SK-N-SH (cell line): ENCODE measurements around the gene PRKN. TPM values are rescaled to one million over a fixed set of nuclear protein-coding genes. Genes with fewer than 3 reads are reported as not detected.

Source experiments
- CTCF ChIA-PET: fragments of 300-600, 350-600 bp; formaldehyde crosslinking; extraction: SDS; loops from one replicate; lab custom pipeline; 2021; lab: Yijun Ruan, JAX
- POLR2A ChIA-PET: fragments of 350-600 bp; sonication (Branson Sonifier 250); formaldehyde crosslinking; extraction: SDS; loops from one replicate; lab custom pipeline; 2020; ENCODE audit warnings: antibody characterized with exemption, inconsistent platforms; lab: Yijun Ruan, JAX
- DNase-seq: peaks from one replicate; pipeline ENCODE4 v3.0.0; 2012
- H2AFZ ChIP-seq: fragments of 200-600 bp; sonication (generic); 2 replicates; pipeline ENCODE4 v1.8.1; 2016; ENCODE audit warnings: antibody characterized with exemption, mild to moderate bottlenecking, low read depth
- H3F3A ChIP-seq: fragments of 200-600 bp; sonication (generic); replicated peaks from 2 replicates; pipeline ENCODE3; 2016; ENCODE audit warnings: antibody characterized with exemption, mild to moderate bottlenecking; ENCODE audit not compliant: insufficient read depth
- H3K27ac ChIP-seq, 2 experiments: fragments of 200-500 bp in 1 of 2; fragments of 200-600 bp in 1 of 2; sonication (Bioruptor generic) in 1 of 2; sonication (generic), shearing (Covaris generic) in 1 of 2; 2 replicates each; pipeline versions ENCODE4 v1.5.1 to v1.6.1; 2014 to 2016; ENCODE audit warnings: low read depth in 2 of 2, inconsistent platforms in 1 of 2, low read length in 1 of 2, mild to moderate bottlenecking in 1 of 2, mixed read lengths in 1 of 2
- H3K27me3 ChIP-seq: fragments of 200-600 bp; sonication (generic), shearing (Covaris generic); 2 replicates; pipeline ENCODE4 v1.6.1; 2016; ENCODE audit warnings: mixed run types; ENCODE audit not compliant: insufficient read depth
- H3K36me3 ChIP-seq, 2 experiments: fragments of 200-500 bp in 1 of 2; fragments of 200-600 bp in 1 of 2; sonication (Bioruptor generic) in 1 of 2; sonication (generic) in 1 of 2; replicated peaks in 1 of 2; 2 replicates each; pipeline versions ENCODE3 to v1.5.1; 2014 to 2016; ENCODE audit warnings: low read length in 1 of 2, mild to moderate bottlenecking in 1 of 2; ENCODE audit not compliant: insufficient read depth in 2 of 2, control insufficient read depth in 1 of 2
- H3K4me1 ChIP-seq, 2 experiments: fragments of 200-500 bp in 1 of 2; fragments of 200-600 bp in 1 of 2; sonication (Bioruptor generic) in 1 of 2; sonication (generic), shearing (Covaris generic) in 1 of 2; 2 replicates each; pipeline versions ENCODE4 v1.5.1 to v1.6.1; 2014 to 2016; ENCODE audit warnings: low read depth in 1 of 2, low read length in 1 of 2, mixed run types in 1 of 2; ENCODE audit not compliant: insufficient read depth in 2 of 2, control insufficient read depth in 1 of 2
- H3K4me2 ChIP-seq: fragments of 200-600 bp; sonication (generic), shearing (Covaris generic); 2 replicates; pipeline ENCODE4 v1.6.1; 2017; ENCODE audit warnings: mixed run types
- H3K4me3 ChIP-seq, 2 experiments: fragments of 200-500 bp in 1 of 2; fragments of 200-600 bp in 1 of 2; sonication (Bioruptor generic) in 1 of 2; sonication (generic), shearing (Covaris generic) in 1 of 2; 2 replicates each; pipeline versions ENCODE4 v1.5.1 to v1.8.1; 2014 to 2016; ENCODE audit warnings: low read depth in 2 of 2, inconsistent platforms in 1 of 2, low read length in 1 of 2, mild to moderate bottlenecking in 1 of 2, mixed read lengths in 1 of 2, moderate library complexity in 1 of 2
- H3K79me2 ChIP-seq: fragments of 200-600 bp; sonication (generic); 2 replicates; pipeline ENCODE4 v1.8.1; 2017; ENCODE audit warnings: mild to moderate bottlenecking; ENCODE audit not compliant: insufficient read depth
- H3K9ac ChIP-seq: fragments of 200-600 bp; sonication (generic); 2 replicates; pipeline ENCODE4 v1.6.1; 2017; ENCODE audit warnings: mixed run types
- H3K9me2 ChIP-seq: fragments of 200-600 bp; sonication (generic); 2 replicates; pipeline ENCODE4 v1.6.1; 2017; ENCODE audit warnings: mixed run types
- H3K9me3 ChIP-seq: fragments of 200-600 bp; sonication (generic); 2 replicates; pipeline ENCODE4 v1.6.1; 2017; ENCODE audit warnings: mixed run types, mild to moderate bottlenecking, moderate library complexity
- H4K20me1 ChIP-seq: fragments of 200-600 bp; sonication (generic); 2 replicates; pipeline ENCODE4 v1.6.1; 2017; ENCODE audit warnings: mild to moderate bottlenecking, mixed run types; ENCODE audit not compliant: insufficient read depth
- EZH2phosphoT487 ChIP-seq: fragments of 200-600 bp; sonication (generic); IDR thresholded peaks from 2 replicates; pipeline ENCODE4 v1.6.1; 2017; ENCODE audit warnings: low read depth, mixed run types, mild to moderate bottlenecking, antibody characterized with exemption, moderate library complexity, borderline replicate concordance
- FOXM1 ChIP-seq: IDR thresholded peaks from 2 replicates; pipeline ENCODE4 v1.4.0; 2012; ENCODE audit warnings: low read depth, mild to moderate bottlenecking
- GATA2 ChIP-seq: sonication (generic); formaldehyde crosslinking; IDR thresholded peaks from 2 replicates; pipeline ENCODE4 v1.5.0; 2020; ENCODE audit warnings: mild to moderate bottlenecking, missing genetic modification reagents
- MXI1 ChIP-seq: IDR thresholded peaks from 2 replicates; pipeline ENCODE4 v1.6.1; 2012; ENCODE audit warnings: mild to moderate bottlenecking, low read depth, low read length, improper control_type of control experiment
- POLR2AphosphoS5 ChIP-seq: IDR thresholded peaks from 2 replicates; pipeline ENCODE4 v1.6.1; 2012; ENCODE audit warnings: low read depth, low read length
- RAD21 ChIP-seq: IDR thresholded peaks from 2 replicates; pipeline ENCODE4 v1.6.1; 2012; ENCODE audit warnings: mild to moderate bottlenecking, low read length
- SIN3A ChIP-seq: IDR thresholded peaks from 2 replicates; pipeline ENCODE4 v1.6.1; 2012; ENCODE audit warnings: low read depth, mild to moderate bottlenecking, low read length, moderate library complexity, borderline replicate concordance
- SMC3 ChIP-seq: IDR thresholded peaks from 2 replicates; pipeline ENCODE4 v1.6.1; 2012; ENCODE audit warnings: low read depth, low read length, improper control_type of control experiment
- WGBS: methylation state at CpG from one replicate; pipeline ENCODE4 v1.1.6; 2017; ENCODE audit warnings: low lambda C conversion rate; 5-methylcytosine and 5-hydroxymethylcytosine counted together
- polyA plus RNA-seq, 3 experiments: library from polyadenylated mRNA; depleted of rRNA; stranded (reverse); fragments of >200 nt; gene quantifications; 2 replicates each; pipeline ENCODE4 v1.2.3, GENCODE V29; 2012
- TF ChIP-seq, protein P1 (sequence below): IDR thresholded peaks from 2 replicates; pipeline ENCODE4 v1.4.0; 2012; ENCODE audit warnings: low read depth, borderline replicate concordance
- TF ChIP-seq, protein P2 (sequence below): fragments of 150-350 bp; IDR thresholded peaks from 2 replicates; pipeline ENCODE4 v1.6.1; 2016; ENCODE audit warnings: mild to moderate bottlenecking, low read depth, low read length
- TF ChIP-seq, protein P3 (sequence below): IDR thresholded peaks from 2 replicates; pipeline ENCODE4 v1.6.1; 2012; ENCODE audit warnings: mild to moderate bottlenecking, low read depth, low read length, moderate library complexity
- TF ChIP-seq, protein P4 (sequence below): fragments of 200-600 bp; sonication (generic); IDR thresholded peaks from 2 replicates; pipeline ENCODE4 v1.6.1; 2017; ENCODE audit warnings: antibody characterized with exemption, mild to moderate bottlenecking, moderate library complexity

The PRKN gene
- polyA plus RNA-seq, 1 of the 3 experiments (the other 2 are of a cell fraction): 0.76 TPM

DNA sequence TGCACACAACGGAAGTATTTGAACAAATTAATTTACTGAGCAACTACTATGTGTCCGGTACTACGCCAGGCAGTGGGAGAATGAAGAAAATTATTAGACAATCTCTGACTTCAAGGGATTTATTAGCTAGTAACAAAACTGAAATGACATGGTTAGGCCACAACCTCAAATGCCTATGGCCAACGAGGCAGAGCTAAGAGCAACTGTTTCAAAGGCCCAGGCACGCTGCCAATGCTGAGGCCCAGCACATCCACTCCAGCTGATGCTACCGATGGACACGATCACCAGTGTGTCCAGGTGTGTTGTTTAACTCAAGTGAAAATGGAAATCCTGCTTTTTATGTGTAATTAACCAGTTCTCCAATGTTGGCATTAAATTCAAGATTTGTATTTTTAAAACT, 420.9 kb downstream of the PRKN start:
- no peaks in the 10 kb centered on the region for H3F3A ChIP-seq
- H3K4me2 ChIP-seq: no peak overlapping the region
- no peaks in the 10 kb centered on the region for H3K9me2 ChIP-seq
- TF ChIP-seq, protein P1, sequence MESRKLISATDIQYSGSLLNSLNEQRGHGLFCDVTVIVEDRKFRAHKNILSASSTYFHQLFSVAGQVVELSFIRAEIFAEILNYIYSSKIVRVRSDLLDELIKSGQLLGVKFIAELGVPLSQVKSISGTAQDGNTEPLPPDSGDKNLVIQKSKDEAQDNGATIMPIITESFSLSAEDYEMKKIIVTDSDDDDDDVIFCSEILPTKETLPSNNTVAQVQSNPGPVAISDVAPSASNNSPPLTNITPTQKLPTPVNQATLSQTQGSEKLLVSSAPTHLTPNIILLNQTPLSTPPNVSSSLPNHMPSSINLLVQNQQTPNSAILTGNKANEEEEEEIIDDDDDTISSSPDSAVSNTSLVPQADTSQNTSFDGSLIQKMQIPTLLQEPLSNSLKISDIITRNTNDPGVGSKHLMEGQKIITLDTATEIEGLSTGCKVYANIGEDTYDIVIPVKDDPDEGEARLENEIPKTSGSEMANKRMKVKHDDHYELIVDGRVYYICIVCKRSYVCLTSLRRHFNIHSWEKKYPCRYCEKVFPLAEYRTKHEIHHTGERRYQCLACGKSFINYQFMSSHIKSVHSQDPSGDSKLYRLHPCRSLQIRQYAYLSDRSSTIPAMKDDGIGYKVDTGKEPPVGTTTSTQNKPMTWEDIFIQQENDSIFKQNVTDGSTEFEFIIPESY: no peak
- TF ChIP-seq SIN3A: no peak
- TF ChIP-seq SMC3: no peak
- TF ChIP-seq, protein P2, sequence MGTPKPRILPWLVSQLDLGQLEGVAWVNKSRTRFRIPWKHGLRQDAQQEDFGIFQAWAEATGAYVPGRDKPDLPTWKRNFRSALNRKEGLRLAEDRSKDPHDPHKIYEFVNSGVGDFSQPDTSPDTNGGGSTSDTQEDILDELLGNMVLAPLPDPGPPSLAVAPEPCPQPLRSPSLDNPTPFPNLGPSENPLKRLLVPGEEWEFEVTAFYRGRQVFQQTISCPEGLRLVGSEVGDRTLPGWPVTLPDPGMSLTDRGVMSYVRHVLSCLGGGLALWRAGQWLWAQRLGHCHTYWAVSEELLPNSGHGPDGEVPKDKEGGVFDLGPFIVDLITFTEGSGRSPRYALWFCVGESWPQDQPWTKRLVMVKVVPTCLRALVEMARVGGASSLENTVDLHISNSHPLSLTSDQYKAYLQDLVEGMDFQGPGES: no peak
- TF ChIP-seq, protein P3, sequence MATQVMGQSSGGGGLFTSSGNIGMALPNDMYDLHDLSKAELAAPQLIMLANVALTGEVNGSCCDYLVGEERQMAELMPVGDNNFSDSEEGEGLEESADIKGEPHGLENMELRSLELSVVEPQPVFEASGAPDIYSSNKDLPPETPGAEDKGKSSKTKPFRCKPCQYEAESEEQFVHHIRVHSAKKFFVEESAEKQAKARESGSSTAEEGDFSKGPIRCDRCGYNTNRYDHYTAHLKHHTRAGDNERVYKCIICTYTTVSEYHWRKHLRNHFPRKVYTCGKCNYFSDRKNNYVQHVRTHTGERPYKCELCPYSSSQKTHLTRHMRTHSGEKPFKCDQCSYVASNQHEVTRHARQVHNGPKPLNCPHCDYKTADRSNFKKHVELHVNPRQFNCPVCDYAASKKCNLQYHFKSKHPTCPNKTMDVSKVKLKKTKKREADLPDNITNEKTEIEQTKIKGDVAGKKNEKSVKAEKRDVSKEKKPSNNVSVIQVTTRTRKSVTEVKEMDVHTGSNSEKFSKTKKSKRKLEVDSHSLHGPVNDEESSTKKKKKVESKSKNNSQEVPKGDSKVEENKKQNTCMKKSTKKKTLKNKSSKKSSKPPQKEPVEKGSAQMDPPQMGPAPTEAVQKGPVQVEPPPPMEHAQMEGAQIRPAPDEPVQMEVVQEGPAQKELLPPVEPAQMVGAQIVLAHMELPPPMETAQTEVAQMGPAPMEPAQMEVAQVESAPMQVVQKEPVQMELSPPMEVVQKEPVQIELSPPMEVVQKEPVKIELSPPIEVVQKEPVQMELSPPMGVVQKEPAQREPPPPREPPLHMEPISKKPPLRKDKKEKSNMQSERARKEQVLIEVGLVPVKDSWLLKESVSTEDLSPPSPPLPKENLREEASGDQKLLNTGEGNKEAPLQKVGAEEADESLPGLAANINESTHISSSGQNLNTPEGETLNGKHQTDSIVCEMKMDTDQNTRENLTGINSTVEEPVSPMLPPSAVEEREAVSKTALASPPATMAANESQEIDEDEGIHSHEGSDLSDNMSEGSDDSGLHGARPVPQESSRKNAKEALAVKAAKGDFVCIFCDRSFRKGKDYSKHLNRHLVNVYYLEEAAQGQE: no peak
- TF ChIP-seq MXI1: no peak
- TF ChIP-seq GATA2 (CRISPR knock-in tag): no peak
- TF ChIP-seq RAD21: no peak
- no peak for TF ChIP-seq EZH2phosphoT487
- no peak for TF ChIP-seq FOXM1
- TF ChIP-seq POLR2AphosphoS5: no peak
- TF ChIP-seq, protein P4, sequence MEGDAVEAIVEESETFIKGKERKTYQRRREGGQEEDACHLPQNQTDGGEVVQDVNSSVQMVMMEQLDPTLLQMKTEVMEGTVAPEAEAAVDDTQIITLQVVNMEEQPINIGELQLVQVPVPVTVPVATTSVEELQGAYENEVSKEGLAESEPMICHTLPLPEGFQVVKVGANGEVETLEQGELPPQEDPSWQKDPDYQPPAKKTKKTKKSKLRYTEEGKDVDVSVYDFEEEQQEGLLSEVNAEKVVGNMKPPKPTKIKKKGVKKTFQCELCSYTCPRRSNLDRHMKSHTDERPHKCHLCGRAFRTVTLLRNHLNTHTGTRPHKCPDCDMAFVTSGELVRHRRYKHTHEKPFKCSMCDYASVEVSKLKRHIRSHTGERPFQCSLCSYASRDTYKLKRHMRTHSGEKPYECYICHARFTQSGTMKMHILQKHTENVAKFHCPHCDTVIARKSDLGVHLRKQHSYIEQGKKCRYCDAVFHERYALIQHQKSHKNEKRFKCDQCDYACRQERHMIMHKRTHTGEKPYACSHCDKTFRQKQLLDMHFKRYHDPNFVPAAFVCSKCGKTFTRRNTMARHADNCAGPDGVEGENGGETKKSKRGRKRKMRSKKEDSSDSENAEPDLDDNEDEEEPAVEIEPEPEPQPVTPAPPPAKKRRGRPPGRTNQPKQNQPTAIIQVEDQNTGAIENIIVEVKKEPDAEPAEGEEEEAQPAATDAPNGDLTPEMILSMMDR: no peak
- H4K20me1 ChIP-seq: no peaks in the 10 kb centered on the region
- WGBS: 51% methylated on average over 7 of the region's 7 CpGs
- H2AFZ ChIP-seq: no peak overlapping the region
- H3K9ac ChIP-seq: no peak overlapping the region
- no peaks in the 10 kb centered on the region for H3K4me1 ChIP-seq
- no peak overlapping the region for H3K27ac ChIP-seq
- no peak overlapping the region for H3K4me3 ChIP-seq
- DNase-seq: no peak
- no peaks in the 10 kb centered on the region for H3K36me3 ChIP-seq
- H3K79me2 ChIP-seq: no peaks in the 10 kb centered on the region
- CTCF ChIA-PET: no interaction called here
- H3K9me3 ChIP-seq: no peaks in the 10 kb centered on the region
- POLR2A ChIA-PET: no interaction called here
- H3K27me3 ChIP-seq: no peaks in the 10 kb centered on the region
